IMR-90 (cell line): ENCODE results near the gene IQCF6. TPM values are rescaled to one million over a fixed set of nuclear protein-coding genes. Genes with fewer than 3 reads are reported as not detected.

Source experiments
- ATAC-seq: fragments of 200-7000 bp; cut with Tn5 transposase; 2 replicates; pipeline ENCODE4 v1.9.1; 2020; ENCODE audit warnings: low read depth, mild to moderate bottlenecking, moderate library complexity
- BruUV-seq: library from RNA; stranded (reverse); fragments of 400-500 nt; replicated peaks from 2 replicates; lab custom pipeline; 2021; lab: Mats Ljungman, UMichigan
- CTCF ChIA-PET: fragments of 300-600 bp; formaldehyde crosslinking; extraction: SDS; loops from one replicate; lab custom pipeline; 2021; ENCODE audit warnings: antibody characterized with exemption; lab: Yijun Ruan, JAX
- POLR2A ChIA-PET: fragments of 300-600 bp; sonication (Branson Sonifier 250); formaldehyde crosslinking; loops from one replicate; lab custom pipeline; 2022; ENCODE audit warnings: antibody characterized with exemption; ENCODE audit not compliant: unreplicated experiment; lab: Charles Lee
- DNase-seq: peaks from one replicate; pipeline ENCODE4 v3.0.0; 2013
- H2AFZ ChIP-seq: replicated peaks from 2 replicates; pipeline ENCODE3; 2013; ENCODE audit warnings: low read length, mild to moderate bottlenecking; ENCODE audit not compliant: poor library complexity
- H2AK5ac ChIP-seq: 2 replicates; pipeline ENCODE4 v1.6.1; 2013; ENCODE audit warnings: low read depth, low read length, inconsistent platforms
- H2AK9ac ChIP-seq: replicated peaks from 2 replicates; pipeline ENCODE3; 2013; ENCODE audit warnings: mild to moderate bottlenecking, low read depth, low read length, moderate library complexity; ENCODE audit not compliant: poor library complexity
- H2BK120ac ChIP-seq: 2 replicates; pipeline ENCODE4 v1.6.1; 2013; ENCODE audit warnings: low read depth, low read length, inconsistent platforms
- H2BK15ac ChIP-seq: 3 replicates; pipeline ENCODE4 v1.6.1; 2013; ENCODE audit warnings: low read depth, low read length, inconsistent platforms
- H2BK20ac ChIP-seq: 2 replicates; pipeline ENCODE4 v1.6.1; 2013; ENCODE audit warnings: low read depth, mild to moderate bottlenecking, inconsistent platforms, low read length, moderate library complexity
- H2BK5ac ChIP-seq: 2 replicates; pipeline ENCODE4 v1.6.1; 2013; ENCODE audit warnings: mild to moderate bottlenecking, low read depth, low read length, inconsistent platforms; ENCODE audit not compliant: poor library complexity, severe bottlenecking
- H3K14ac ChIP-seq: replicated peaks from 2 replicates; pipeline ENCODE4 v1.6.1; 2013; ENCODE audit warnings: low read depth, low read length, inconsistent platforms
- H3K18ac ChIP-seq: 2 replicates; pipeline ENCODE4 v1.6.1; 2013; ENCODE audit warnings: low read depth, low read length, control low read depth
- H3K23ac ChIP-seq: 2 replicates; pipeline ENCODE4 v1.6.1; 2013; ENCODE audit warnings: low read depth, low read length, inconsistent platforms
- H3K27ac ChIP-seq: 2 replicates; pipeline ENCODE4 v1.5.1; 2013; ENCODE audit warnings: mild to moderate bottlenecking, control low read depth, low read length; ENCODE audit not compliant: insufficient read depth
- H3K27me3 ChIP-seq: 2 replicates; pipeline ENCODE4 v1.6.1; 2013; ENCODE audit warnings: low read length; ENCODE audit not compliant: control insufficient read depth, insufficient read depth
- H3K36me3 ChIP-seq: 2 replicates; pipeline ENCODE4 v1.6.1; 2013; ENCODE audit warnings: low read length, mixed read lengths; ENCODE audit not compliant: control insufficient read depth, insufficient read depth
- H3K4ac ChIP-seq: 2 replicates; pipeline ENCODE4 v1.6.1; 2013; ENCODE audit warnings: low read depth, low read length, inconsistent platforms
- H3K4me1 ChIP-seq: 2 replicates; pipeline ENCODE4 v1.6.1; 2013; ENCODE audit warnings: low read length, mixed read lengths; ENCODE audit not compliant: control insufficient read depth, insufficient read depth
- H3K4me2 ChIP-seq: 2 replicates; pipeline ENCODE4 v1.6.1; 2013; ENCODE audit warnings: low read depth, mild to moderate bottlenecking, control low read depth, low read length, moderate library complexity
- H3K4me3 ChIP-seq: 2 replicates; pipeline ENCODE4 v1.5.1; 2013; ENCODE audit warnings: low read depth, mild to moderate bottlenecking, control low read depth, low read length, moderate library complexity; ENCODE audit not compliant: insufficient read depth
- H3K56ac ChIP-seq: 2 replicates; pipeline ENCODE4 v1.6.1; 2013; ENCODE audit warnings: low read length, inconsistent platforms; ENCODE audit not compliant: insufficient read depth; ENCODE audit errors: extremely low read depth
- H3K79me1 ChIP-seq, 2 experiments: 2 replicates each; pipeline ENCODE4 v1.6.1; 2013; ENCODE audit warnings: low read length in 2 of 2, inconsistent platforms in 1 of 2, low read depth in 1 of 2
- H3K9ac ChIP-seq: 2 replicates; pipeline ENCODE4 v1.6.1; 2013; ENCODE audit warnings: low read depth, low read length, control low read depth
- H3K9me1 ChIP-seq: 2 replicates; pipeline ENCODE4 v1.6.1; 2013; ENCODE audit warnings: low read length, inconsistent platforms; ENCODE audit not compliant: insufficient read depth
- H3K9me3 ChIP-seq: 2 replicates; pipeline ENCODE4 v1.6.1; 2013; ENCODE audit warnings: low read length; ENCODE audit not compliant: control insufficient read depth, insufficient read depth
- H4K20me1 ChIP-seq: 2 replicates; pipeline ENCODE4 v1.6.1; 2013; ENCODE audit warnings: low read length, inconsistent platforms; ENCODE audit not compliant: insufficient read depth
- H4K5ac ChIP-seq: 2 replicates; pipeline ENCODE4 v1.6.1; 2013; ENCODE audit warnings: mild to moderate bottlenecking, low read depth, low read length, control low read depth
- H4K8ac ChIP-seq, 2 experiments: 2 replicates each; pipeline ENCODE4 v1.6.1; 2013; ENCODE audit warnings: low read depth in 2 of 2, low read length in 2 of 2, control low read depth in 1 of 2, inconsistent platforms in 1 of 2
- H4K91ac ChIP-seq: 2 replicates; pipeline ENCODE4 v1.6.1; 2013; ENCODE audit warnings: low read depth, low read length, inconsistent platforms; ENCODE audit not compliant: insufficient read depth
- BHLHE40 ChIP-seq: fragments of 150-350 bp; IDR thresholded peaks from 2 replicates; pipeline ENCODE4 v1.6.1; 2016; ENCODE audit warnings: mild to moderate bottlenecking, low read depth, low read length
- CEBPB ChIP-seq: IDR thresholded peaks from 2 replicates; pipeline ENCODE4 v1.6.1; 2012; ENCODE audit warnings: low read depth, low read length, improper control_type of control experiment
- CHD1 ChIP-seq: IDR thresholded peaks from 2 replicates; pipeline ENCODE4 v1.6.1; 2012; ENCODE audit warnings: low read depth, low read length, improper control_type of control experiment
- CTCF ChIP-seq: conservative IDR thresholded peaks from 2 replicates; pipeline ENCODE4 v1.5.1; 2012; ENCODE audit warnings: mild to moderate bottlenecking, low read depth, low read length, improper control_type of control experiment
- ELK1 ChIP-seq: fragments of 150-350 bp; IDR thresholded peaks from 2 replicates; pipeline ENCODE4 v1.6.1; 2016; ENCODE audit warnings: low read depth, mild to moderate bottlenecking, low read length, moderate library complexity, borderline replicate concordance
- MAFK ChIP-seq: IDR thresholded peaks from 2 replicates; pipeline ENCODE4 v1.6.1; 2012; ENCODE audit warnings: low read depth, low read length, improper control_type of control experiment
- MAZ ChIP-seq: IDR thresholded peaks from 2 replicates; pipeline ENCODE4 v1.6.1; 2012; ENCODE audit warnings: low read depth, mild to moderate bottlenecking, low read length, improper control_type of control experiment, moderate library complexity, borderline replicate concordance
- NFE2L2 ChIP-seq: fragments of 150-350 bp; IDR thresholded peaks from 2 replicates; pipeline ENCODE4 v1.6.1; 2016; ENCODE audit warnings: low read depth, mild to moderate bottlenecking, low read length
- POLR2A ChIP-seq: IDR thresholded peaks from 2 replicates; pipeline ENCODE4 v1.6.1; 2012; ENCODE audit warnings: mild to moderate bottlenecking, low read depth, low read length
- RAD21 ChIP-seq: IDR thresholded peaks from 2 replicates; pipeline ENCODE4 v1.6.1; 2012; ENCODE audit warnings: low read length, improper control_type of control experiment
- RCOR1 ChIP-seq: IDR thresholded peaks from 2 replicates; pipeline ENCODE4 v1.6.1; 2012; ENCODE audit warnings: mild to moderate bottlenecking, low read length, improper control_type of control experiment; ENCODE audit not compliant: insufficient replicate concordance
- RFX5 ChIP-seq: IDR thresholded peaks from 2 replicates; pipeline ENCODE4 v1.8.0; 2012; ENCODE audit warnings: low read depth, mild to moderate bottlenecking, low read length, moderate library complexity
- SMC3 ChIP-seq: fragments of 150-350 bp; IDR thresholded peaks from 2 replicates; pipeline ENCODE4 v1.6.1; 2016; ENCODE audit warnings: low read depth, mild to moderate bottlenecking, antibody characterized with exemption, low read length, moderate library complexity
- dilution Hi-C: fragments of 300-500 bp; cut with HindIII; formaldehyde crosslinking; loops from one replicate; pipeline ENCODE4 v1.14.3; 2018; ENCODE audit warnings: low sequenced_read_pairs; ENCODE audit not compliant: unreplicated experiment
- in situ Hi-C: fragments of 300-500 bp; cut with MboI; formaldehyde crosslinking; loops from 3 replicates; pipeline ENCODE4 v1.14.3; 2019; ENCODE audit warnings: low sequenced_read_pairs, inconsistent platforms, mixed read lengths
- intact Hi-C: fragments of 100-400 bp; cut with micrococcal nuclease; formaldehyde crosslinking; loops from 2 replicates; pipeline ENCODE4 v1.10.0; 2022
- polyA plus RNA-seq, 3 experiments: library from polyadenylated mRNA; depleted of rRNA; stranded (reverse); fragments of >200 nt; gene quantifications; 2 replicates each; pipeline ENCODE4 v1.2.3, GENCODE V29; 2012; ENCODE audit warnings: low replicate concordance in 1 of 3
- total RNA-seq: library from RNA; depleted of rRNA; stranded (reverse); fragments of >200 nt; gene quantifications from 2 replicates; pipeline ENCODE4 v1.2.3, GENCODE V29; 2012

IQCF6 gene
- total and polyA plus RNA-seq, 2 of the 4 experiments (the other 2 are of a cell fraction) = not detected

- no peak overlapping the region for H3K4ac ChIP-seq
Measured at GRCh38 chr3:51759203-51759602, 19.8 kb downstream of the IQCF6 start.

More at GRCh38 chr3:51759203-51759602, 19.8 kb downstream of the IQCF6 start:
- H2BK15ac ChIP-seq = no peak overlapping the region
- BruUV-seq = no TSS peak
- no peak overlapping the region for H2BK120ac ChIP-seq
- no peaks in the 10 kb centered on the region for H3K36me3 ChIP-seq
- CTCF ChIA-PET = no interaction called here
- TF ChIP-seq MAFK = no peak
- no peak for TF ChIP-seq NFE2L2
- no peak for TF ChIP-seq CTCF
- no peak for TF ChIP-seq RAD21
- TF ChIP-seq SMC3 = no peak
- no peak for TF ChIP-seq RFX5
- TF ChIP-seq CHD1 = no peak
- no peak for TF ChIP-seq CEBPB
- no peak for TF ChIP-seq POLR2A
- TF ChIP-seq RCOR1 = no peak
- TF ChIP-seq MAZ = no peak
- no peak for TF ChIP-seq BHLHE40
- TF ChIP-seq ELK1 = no peak
- no peak overlapping the region for H3K4me2 ChIP-seq
- H3K4me3 ChIP-seq = no peak overlapping the region
- H2AK9ac ChIP-seq = no peak overlapping the region
- H3K9ac ChIP-seq = no peak overlapping the region
- H3K23ac ChIP-seq = no peak overlapping the region
- H2BK5ac ChIP-seq = no peak overlapping the region
- no peak overlapping the region for H4K8ac ChIP-seq
- in situ Hi-C loops = no loop called here
- no peaks in the 10 kb centered on the region for H3K79me1 ChIP-seq
- intact Hi-C loops = no loop called here
- H2AFZ ChIP-seq = no peak overlapping the region
- DNase-seq = no peak
- H4K5ac ChIP-seq = no peak overlapping the region
- no peak overlapping the region for H2BK20ac ChIP-seq
- H3K9me1 ChIP-seq = no peaks in the 10 kb centered on the region
- H3K4me1 ChIP-seq = no peaks in the 10 kb centered on the region
- no peak for ATAC-seq
- H3K18ac ChIP-seq = no peak overlapping the region
- H4K91ac ChIP-seq = no peak overlapping the region
- no peak overlapping the region for H3K14ac ChIP-seq
- no peak overlapping the region for H2AK5ac ChIP-seq
- H3K27me3 ChIP-seq = no peaks in the 10 kb centered on the region
- H3K56ac ChIP-seq = no peak overlapping the region
- no peak overlapping the region for H3K27ac ChIP-seq
- H3K9me3 ChIP-seq = peaks cover 5% of the 10 kb centered on the region
- H4K20me1 ChIP-seq = no peaks in the 10 kb centered on the region
- POLR2A ChIA-PET = no interaction called here
- dilution Hi-C loops = no loop called here
